GM19463 (cell line): ENCODE measurements around the gene KLC1.
"Not testable (repeated sequence)": the region's sequence is repeated elsewhere in the genome, so short reads cannot be mapped to it uniquely, and the experiment has no call there.

Source experiments
- ATAC-seq: cut with Tn5 transposase; IDR thresholded peaks from one replicate; pipeline ENCODE4 v1.9.1; 2021; ENCODE audit warnings: mild to moderate bottlenecking, moderate library complexity; ENCODE audit not compliant: unreplicated experiment

Gene KLC1

GRCh38 chr14:103625356-103626095, 3.5 kb upstream of the KLC1 start:
- ATAC-seq, result no peak

- ATAC-seq, result no peak
Measured at GRCh38 chr14:103626146-103626850, 2.7 kb upstream of the KLC1 start.

GRCh38 chr14:103627073-103628025, 1.7 kb upstream of the KLC1 start:
- no peak for ATAC-seq

GRCh38 chr14:103628221-103628683, 759 bp upstream of the KLC1 start:
- no peak for ATAC-seq

GRCh38 chr14:103629503-103630121, 601 bp downstream of the KLC1 start:
- peak; percentile 25 for ATAC-seq

- ATAC-seq, result no peak
Measured at GRCh38 chr14:103630364-103631108, 1.5 kb downstream of the KLC1 start.

GRCh38 chr14:103633391-103633790, 4.4 kb downstream of the KLC1 start:
- no peak for ATAC-seq

- no peak for ATAC-seq
Measured at GRCh38 chr14:103634156-103634555, 5.1 kb downstream of the KLC1 start.

- ATAC-seq, result no peak
Measured at GRCh38 chr14:103638594-103638993, 9.6 kb downstream of the KLC1 start.

- ATAC-seq, result no peak
Measured at GRCh38 chr14:103641161-103641560, 12.2 kb downstream of the KLC1 start.

GRCh38 chr14:103646189-103646588, 17.2 kb downstream of the KLC1 start:
- ATAC-seq, result no peak

GRCh38 chr14:103649001-103649400, 20.0 kb downstream of the KLC1 start:
- no peak for ATAC-seq

GRCh38 chr14:103650213-103650612, 21.2 kb downstream of the KLC1 start:
- no peak for ATAC-seq

GRCh38 chr14:103651585-103651984, 22.6 kb downstream of the KLC1 start:
- no peak for ATAC-seq

GRCh38 chr14:103652806-103653205, 23.8 kb downstream of the KLC1 start:
- no peak for ATAC-seq

- ATAC-seq, result not testable (repeated sequence)
Measured at GRCh38 chr14:103653336-103653735, 24.3 kb downstream of the KLC1 start.

GRCh38 chr14:103653805-103654204, 24.8 kb downstream of the KLC1 start:
- ATAC-seq, result no peak

- no peak for ATAC-seq
Measured at GRCh38 chr14:103654619-103655018, 25.6 kb downstream of the KLC1 start.

GRCh38 chr14:103656031-103656755, 27.2 kb downstream of the KLC1 start:
- ATAC-seq, result no peak
